Activated T-cell treated with anti-CD3 and anti-CD28 coated beads, Interleukin-2, amount 50 U/mL, for 24 hours (primary cell): ENCODE measurements around the gene GAGE12J.
A peak's percentile ranks its signal among the peaks of the same experiment; 100 is the strongest.
"Not testable (repeated sequence)": the region's sequence is repeated elsewhere in the genome, so short reads cannot be mapped to it uniquely, and the experiment has no call there.

Source experiments
- DNase-seq: peaks from one replicate; pipeline ENCODE4 v3.0.0-alpha.2; 2020
- H3K27ac Mint-ChIP-seq: 2 replicates; pipeline ENCODE4 v1.8.0; 2020; ENCODE audit warnings: mild to moderate bottlenecking, mixed read lengths
- H3K27me3 Mint-ChIP-seq: 2 replicates; pipeline ENCODE4 v1.8.0; 2020; ENCODE audit warnings: mixed read lengths
- H3K36me3 Mint-ChIP-seq: 2 replicates; pipeline ENCODE4 v1.8.0; 2020; ENCODE audit warnings: low read depth, mixed read lengths
- H3K4me1 Mint-ChIP-seq: 2 replicates; pipeline ENCODE4 v1.8.0; 2020; ENCODE audit warnings: low read depth, mixed read lengths
- H3K4me3 Mint-ChIP-seq: 2 replicates; pipeline ENCODE4 v1.8.0; 2020; ENCODE audit warnings: mild to moderate bottlenecking, moderate library complexity, mixed read lengths
- H3K9me3 Mint-ChIP-seq: 2 replicates; pipeline ENCODE4 v1.8.0; 2020; ENCODE audit warnings: mixed read lengths

Gene GAGE12J

GRCh38 chrX:49331841-49332240 lies 10.0 kb downstream of the GAGE12J start:
- H3K27me3 Mint-ChIP-seq, H3K9me3 Mint-ChIP-seq, H3K36me3 Mint-ChIP-seq, H3K4me1 Mint-ChIP-seq, H3K4me3 Mint-ChIP-seq, H3K27ac Mint-ChIP-seq: not testable (repeated sequence)
- DNase-seq, result peak; percentile 45

GRCh38 chrX:49341449-49341848 lies 19.6 kb downstream of the GAGE12J start:
- not testable (repeated sequence) for H3K4me1 Mint-ChIP-seq, H3K4me3 Mint-ChIP-seq, H3K27me3 Mint-ChIP-seq, H3K36me3 Mint-ChIP-seq, H3K27ac Mint-ChIP-seq, DNase-seq, H3K9me3 Mint-ChIP-seq

GRCh38 chrX:49344496-49345175 lies 22.8 kb downstream of the GAGE12J start:
- not testable (repeated sequence) for DNase-seq, H3K27me3 Mint-ChIP-seq, H3K27ac Mint-ChIP-seq, H3K4me3 Mint-ChIP-seq, H3K36me3 Mint-ChIP-seq, H3K9me3 Mint-ChIP-seq, H3K4me1 Mint-ChIP-seq

- not testable (repeated sequence) for H3K4me3 Mint-ChIP-seq, H3K27me3 Mint-ChIP-seq, H3K27ac Mint-ChIP-seq, H3K9me3 Mint-ChIP-seq, DNase-seq, H3K36me3 Mint-ChIP-seq, H3K4me1 Mint-ChIP-seq
Observed at GRCh38 chrX:49345402-49345801, 23.6 kb downstream of the GAGE12J start.

GRCh38 chrX:49346150-49346549 lies 24.3 kb downstream of the GAGE12J start:
- not testable (repeated sequence) for H3K9me3 Mint-ChIP-seq, DNase-seq, H3K27ac Mint-ChIP-seq, H3K36me3 Mint-ChIP-seq, H3K4me3 Mint-ChIP-seq, H3K27me3 Mint-ChIP-seq, H3K4me1 Mint-ChIP-seq
